Keratinocyte (primary cell): ENCODE data around the gene OGFOD3.
"Not testable (repeated sequence)": the region's sequence is repeated elsewhere in the genome, so short reads cannot be mapped to it uniquely, and the experiment has no call there.

Experiments used
- EZH2 ChIP-seq: IDR thresholded peaks from one replicate; pipeline ENCODE4 v1.6.1; 2012; ENCODE audit warnings: inconsistent platforms, mild to moderate bottlenecking, low read length, moderate library complexity
- TF ChIP-seq, protein P1 (sequence below), 3 experiments: IDR thresholded peaks in 1 of 3; conservative IDR thresholded peaks in 1 of 3; optimal IDR thresholded peaks in 1 of 3; 2 replicates in 2 of 3; 3 replicates in 1 of 3; pipeline versions ENCODE3 to v1.5.1; 2011; ENCODE audit warnings: low read length in 3 of 3, mild to moderate bottlenecking in 3 of 3, moderate library complexity in 2 of 3, control low read depth in 1 of 3, inconsistent platforms in 1 of 3; ENCODE audit not compliant: insufficient read depth in 2 of 3; ENCODE audit errors: extremely low read depth in 1 of 3

GRCh38 chr17:82459936-82460335 lies 41.5 kb upstream of the OGFOD3 start:
- TF ChIP-seq, protein P1, sequence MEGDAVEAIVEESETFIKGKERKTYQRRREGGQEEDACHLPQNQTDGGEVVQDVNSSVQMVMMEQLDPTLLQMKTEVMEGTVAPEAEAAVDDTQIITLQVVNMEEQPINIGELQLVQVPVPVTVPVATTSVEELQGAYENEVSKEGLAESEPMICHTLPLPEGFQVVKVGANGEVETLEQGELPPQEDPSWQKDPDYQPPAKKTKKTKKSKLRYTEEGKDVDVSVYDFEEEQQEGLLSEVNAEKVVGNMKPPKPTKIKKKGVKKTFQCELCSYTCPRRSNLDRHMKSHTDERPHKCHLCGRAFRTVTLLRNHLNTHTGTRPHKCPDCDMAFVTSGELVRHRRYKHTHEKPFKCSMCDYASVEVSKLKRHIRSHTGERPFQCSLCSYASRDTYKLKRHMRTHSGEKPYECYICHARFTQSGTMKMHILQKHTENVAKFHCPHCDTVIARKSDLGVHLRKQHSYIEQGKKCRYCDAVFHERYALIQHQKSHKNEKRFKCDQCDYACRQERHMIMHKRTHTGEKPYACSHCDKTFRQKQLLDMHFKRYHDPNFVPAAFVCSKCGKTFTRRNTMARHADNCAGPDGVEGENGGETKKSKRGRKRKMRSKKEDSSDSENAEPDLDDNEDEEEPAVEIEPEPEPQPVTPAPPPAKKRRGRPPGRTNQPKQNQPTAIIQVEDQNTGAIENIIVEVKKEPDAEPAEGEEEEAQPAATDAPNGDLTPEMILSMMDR (optimal IDR thresholded peaks at IDR 0.05 in 1 of 3, IDR thresholded peaks at IDR 0.05 in 1 of 3, conservative IDR thresholded peaks at IDR 0.05 in 1 of 3; ENCODE audit: extremely low read depth in 1 of 3, insufficient read depth in 2 of 3, low read length in 3 of 3) = not testable (repeated sequence)
- TF ChIP-seq EZH2 = not testable (repeated sequence)
